ENCODE data around the gene WDR83. TPM values are rescaled to one million over a fixed set of nuclear protein-coding genes. Genes with fewer than 3 reads are reported as not detected.
"Not testable (repeated sequence)": the region's sequence is repeated elsewhere in the genome, so short reads cannot be mapped to it uniquely, and the experiment has no call there.

Gene WDR83
- total RNA-seq, 2 experiments from 2014 or later: 17.1 to 17.8 TPM

GRCh38 chr19:12675940-12676339 lies 9.3 kb downstream of the WDR83 start:
- no peak for DNase-seq
- H3K4me1 Mint-ChIP-seq (ENCODE audit: low read depth): peaks cover 24% of the 10 kb centered on the region
- H3K9me3 Mint-ChIP-seq: no peaks in the 10 kb centered on the region
- peaks cover 46% of the 10 kb centered on the region for H3K36me3 Mint-ChIP-seq
- no peak overlapping the region for H3K4me3 Mint-ChIP-seq
- H3K27me3 Mint-ChIP-seq: no peaks in the 10 kb centered on the region
- H3K27ac Mint-ChIP-seq: no peak overlapping the region
- intact Hi-C loops (cut with micrococcal nuclease): loop anchor here (1.0 kb wide), 1 partner anchor 81 kb away; no protein-coding TSS in a partner anchor
- POLR2A ChIA-PET: interaction anchor here (1.2 kb wide), 1 partner anchor 10 kb away, joined by 6 read pairs; the partner anchor contains the start of genes MAN2B1 and WDR83
- CTCF ChIA-PET: interaction anchor here (0.6 to 2.4 kb wide), 10 partner anchors 10 to 172 kb away, joined by 3 to 12 read pairs (median 6); partner anchors contain the start of genes FBXW9, MAN2B1 and WDR83

GRCh38 chr19:12676384-12676792 lies 9.8 kb downstream of the WDR83 start:
- Mint-ChIP-seq H3K9me3 (no peaks in the 10 kb centered on the region), H3K27me3 (no peaks in the 10 kb centered on the region), H3K4me1 (ENCODE audit: low read depth) (peaks cover 26% of the 10 kb centered on the region), H3K36me3 (peaks cover 49% of the 10 kb centered on the region), H3K4me3 (no peak overlapping the region), H3K27ac (no peak overlapping the region)
- peak; percentile 90 for DNase-seq
- ChIA-PET CTCF (interaction anchor here (0.6 to 2.4 kb wide), 10 partner anchors 10 to 171 kb away, joined by 3 to 12 read pairs (median 6); partner anchors contain the start of genes FBXW9, MAN2B1, WDR83 and ZNF490), POLR2A (interaction anchor here (1.2 kb wide), 1 partner anchor 10 kb away, joined by 6 read pairs; the partner anchor contains the start of genes MAN2B1 and WDR83)
- intact Hi-C loops (cut with micrococcal nuclease): loop anchor here (1.0 kb wide), 1 partner anchor 81 kb away; no protein-coding TSS in a partner anchor

DNA sequence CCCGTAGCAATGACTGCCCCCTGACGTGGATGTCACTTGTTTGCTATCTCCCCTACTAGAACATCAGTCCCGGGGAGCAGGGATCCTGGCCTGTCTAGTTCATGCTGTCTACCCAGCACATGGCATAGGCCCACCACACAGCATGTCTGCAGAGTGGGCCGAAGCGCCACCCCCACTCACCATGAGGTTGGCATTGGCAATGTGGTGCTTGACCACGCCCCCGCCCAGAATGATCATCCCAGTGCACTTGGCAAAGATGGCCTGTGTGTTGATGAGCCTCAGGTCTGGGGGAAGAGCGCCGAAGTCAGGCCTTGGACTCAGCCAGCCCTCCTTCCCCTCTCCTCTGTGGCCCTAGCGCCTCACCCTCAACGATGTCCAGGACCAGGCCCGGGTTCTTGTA lies 10.3 kb downstream of the WDR83 start:
- intact Hi-C loops (cut with micrococcal nuclease): loop anchor here (1.0 kb wide), 1 partner anchor 80 kb away; no protein-coding TSS in a partner anchor
- no peak overlapping the region for H3K27ac Mint-ChIP-seq
- DNase-seq: no peak
- H3K4me3 Mint-ChIP-seq: no peak overlapping the region
- no peaks in the 10 kb centered on the region for H3K27me3 Mint-ChIP-seq
- POLR2A ChIA-PET: interaction anchor here (1.2 kb wide), 1 partner anchor 11 kb away, joined by 6 read pairs; the partner anchor contains the start of genes MAN2B1 and WDR83
- H3K36me3 Mint-ChIP-seq: peaks cover 48% of the 10 kb centered on the region
- H3K4me1 Mint-ChIP-seq (ENCODE audit: low read depth): peaks cover 24% of the 10 kb centered on the region
- CTCF ChIA-PET: interaction anchor here (0.6 to 2.4 kb wide), 12 partner anchors 9 to 1668 kb away, joined by 3 to 12 read pairs (median 4); partner anchors contain the start of genes FBXW9, MAN2B1, WDR83 and ZNF490
- H3K9me3 Mint-ChIP-seq: no peaks in the 10 kb centered on the region

GRCh38 chr19:12678039-12678438 lies 11.4 kb downstream of the WDR83 start:
- DNase-seq; intact Hi-C loops (cut with micrococcal nuclease); H3K27me3 Mint-ChIP-seq; H3K4me3 Mint-ChIP-seq; H3K27ac Mint-ChIP-seq; H3K9me3 Mint-ChIP-seq: not testable (repeated sequence)
- POLR2A ChIA-PET: interaction anchor here (2.1 kb wide), 1 partner anchor 12 kb away, joined by 6 read pairs; the partner anchor contains the start of genes MAN2B1 and WDR83
- peaks cover 23% of the 10 kb centered on the region for H3K4me1 Mint-ChIP-seq (ENCODE audit: low read depth)
- CTCF ChIA-PET: interaction anchor here (0.6 to 2.4 kb wide), 6 partner anchors 8 to 170 kb away, joined by 3 to 9 read pairs (median 3); partner anchors contain the start of gene FBXW9
- peaks cover 41% of the 10 kb centered on the region for H3K36me3 Mint-ChIP-seq

- Mint-ChIP-seq H3K27me3 (no peaks in the 10 kb centered on the region), H3K4me3 (peak overlapping the region; percentile 95), H3K27ac (peak overlapping the region; percentile 38), H3K9me3 (no peaks in the 10 kb centered on the region), H3K36me3 (peaks cover 29% of the 10 kb centered on the region), H3K4me1 (ENCODE audit: low read depth) (peaks cover 23% of the 10 kb centered on the region)
- POLR2A ChIA-PET: no interaction called here
- DNase-seq: no peak
- CTCF ChIA-PET: no interaction called here
- intact Hi-C loops (cut with micrococcal nuclease): loop anchor here (5.0 kb wide), 1 partner anchor 42 kb away; the partner anchor contains the start of gene TNPO2
These were observed 13.4 kb downstream of the WDR83 start for GRCh38 chr19:12680034-12680433.

GRCh38 chr19:12681074-12681987 lies 14.7 kb downstream of the WDR83 start, which contains the start of gene DHPS:
DHPS (minus strand) TSS chr19:12681880; CDS start chr19:12681766, 114 bp downstream.
- intact Hi-C loops (cut with micrococcal nuclease): loop anchor here (1.0 to 5.0 kb wide), 5 partner anchors 12 to 130 kb away; partner anchors contain the start of genes FBXW9, TNPO2, ZNF490 and ZNF564
- Mint-ChIP-seq H3K9me3 (no peaks in the 10 kb centered on the region), H3K4me1 (ENCODE audit: low read depth) (peaks cover 22% of the 10 kb centered on the region), H3K36me3 (peaks cover 23% of the 10 kb centered on the region), H3K4me3 (peak within 1 kb of the TSS; percentile 95), H3K27me3 (no peaks in the 10 kb centered on the region), H3K27ac (peak within 1 kb of the TSS; percentile 94)
- CTCF ChIA-PET: interaction anchor here (0.7 to 1.9 kb wide), 6 partner anchors 10 to 117 kb away, joined by 3 to 9 read pairs (median 4); no protein-coding TSS in a partner anchor
- POLR2A ChIA-PET: interaction anchor here (0.6 to 2.5 kb wide), 8 partner anchors 9 to 252 kb away, joined by 3 to 12 read pairs (median 4); partner anchors contain the start of genes FARSA, FBXW9, MAN2B1 and TNPO2
- DNase-seq: peak; percentile 95

DNA sequence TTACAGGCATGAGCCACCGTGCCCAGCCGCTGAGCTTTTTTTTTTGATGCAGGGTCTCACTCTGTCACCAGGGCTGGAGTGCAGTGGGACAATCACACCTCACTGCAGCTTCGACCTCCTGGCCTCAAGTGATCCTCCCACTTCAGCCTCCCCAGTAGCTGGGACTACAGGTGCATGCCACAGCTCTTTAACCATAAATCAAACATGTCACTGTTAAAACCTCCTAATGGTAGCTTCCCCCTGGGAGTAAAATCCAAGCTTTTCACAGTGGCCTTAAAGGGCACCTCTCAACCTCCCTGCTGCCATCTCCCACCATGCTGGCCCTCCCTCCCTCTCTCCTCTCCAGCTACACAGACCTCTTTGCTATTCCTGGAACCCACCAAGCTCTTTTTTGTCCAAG lies 19.2 kb downstream of the WDR83 start:
- Mint-ChIP-seq H3K4me3 (no peak overlapping the region), H3K9me3 (no peaks in the 10 kb centered on the region)

DNA sequence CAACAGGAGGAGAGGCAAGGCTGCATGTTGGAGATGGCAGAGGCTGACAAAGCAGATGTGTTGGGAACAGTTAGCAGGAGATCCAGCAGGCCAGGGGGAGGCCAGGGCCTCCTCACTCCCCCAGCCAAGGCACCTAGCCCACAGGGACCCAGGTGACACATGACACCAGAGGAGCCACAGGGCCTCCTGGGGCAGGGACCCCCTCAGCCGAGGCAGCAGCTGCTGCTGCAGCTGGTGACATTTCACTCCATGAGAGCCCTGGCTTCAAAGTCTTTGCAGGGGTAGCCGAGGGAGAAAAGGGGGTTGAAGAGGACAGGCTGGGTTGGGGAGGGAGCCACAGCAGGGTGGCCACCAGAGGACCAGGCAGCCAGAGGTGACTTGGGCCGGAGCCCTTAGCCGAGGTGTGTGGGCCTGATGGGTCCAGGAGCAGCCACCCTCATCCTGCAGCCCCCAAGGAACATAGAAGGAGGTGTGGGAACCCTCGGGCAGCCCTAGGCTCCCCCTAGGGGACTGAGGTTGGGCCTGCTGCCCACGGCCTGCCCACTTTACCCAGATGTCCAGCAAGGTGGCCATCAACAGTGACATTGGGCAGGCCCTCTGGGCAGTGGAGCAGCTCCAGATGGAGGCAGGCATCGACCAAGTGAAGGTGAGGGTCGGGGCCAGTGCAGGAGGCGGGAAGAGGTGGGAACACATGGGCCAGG lies 21.0 kb downstream of the WDR83 start, which contains the start of gene GNG14:
GNG14 (plus strand) TSS at position 503 of the 701 bp plus-strand sequence; CDS start at position 554, 51 bp downstream.
- Mint-ChIP-seq H3K36me3 (no peaks in the 10 kb centered on the region), H3K9me3 (no peaks in the 10 kb centered on the region), H3K27me3 (no peaks in the 10 kb centered on the region), H3K4me3 (no peak within 1 kb of the TSS), H3K4me1 (ENCODE audit: low read depth) (peaks cover 2% of the 10 kb centered on the region), H3K27ac (no peak within 1 kb of the TSS)
- DNase-seq: no peak
- ChIA-PET POLR2A (no interaction called here), CTCF (interaction anchor here (0.6 kb wide), 1 partner anchor 74 kb away, joined by 3 read pairs; no protein-coding TSS in a partner anchor)
- intact Hi-C loops (cut with micrococcal nuclease): no loop called here

More for the DNA sequence above, 19.2 kb downstream of the WDR83 start:
- ChIA-PET POLR2A (no interaction called here), CTCF (interaction anchor here (0.6 to 1.4 kb wide), 7 partner anchors 8 to 139 kb away, joined by 3 to 7 read pairs (median 3); partner anchors contain the start of gene FBXW9)
- Mint-ChIP-seq H3K27ac (no peak overlapping the region), H3K36me3 (peaks cover 4% of the 10 kb centered on the region), H3K4me1 (ENCODE audit: low read depth) (peaks cover 5% of the 10 kb centered on the region), H3K27me3 (no peaks in the 10 kb centered on the region)
- no peak for DNase-seq
- intact Hi-C loops (cut with micrococcal nuclease): no loop called here

DNA sequence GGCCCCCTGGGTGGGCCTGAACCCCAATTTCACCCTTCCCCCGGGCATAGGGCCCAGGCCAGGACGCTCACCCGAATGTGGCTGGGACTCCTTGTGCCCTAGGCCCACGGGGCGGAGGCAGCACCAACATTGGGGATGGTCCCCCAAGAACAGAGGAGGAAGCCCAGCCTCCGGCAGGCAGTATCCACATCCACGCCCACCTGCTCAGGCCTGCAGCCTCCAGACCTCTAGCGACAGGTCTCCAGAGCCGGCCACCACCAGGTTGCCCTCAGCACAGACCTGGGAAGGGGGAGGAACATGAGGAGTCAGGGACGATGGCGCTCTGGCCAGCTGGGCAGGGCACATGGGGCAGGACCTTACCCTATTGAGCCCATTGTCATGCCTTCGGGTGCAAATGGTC lies 22.4 kb downstream of the WDR83 start:
- H3K27me3 Mint-ChIP-seq: no peaks in the 10 kb centered on the region
- intact Hi-C loops (cut with micrococcal nuclease): no loop called here
- CTCF ChIA-PET: no interaction called here
- H3K9me3 Mint-ChIP-seq: no peaks in the 10 kb centered on the region
- POLR2A ChIA-PET: no interaction called here
- no peaks in the 10 kb centered on the region for H3K4me1 Mint-ChIP-seq (ENCODE audit: low read depth)
- no peak overlapping the region for H3K27ac Mint-ChIP-seq
- no peak overlapping the region for H3K4me3 Mint-ChIP-seq
- DNase-seq: no peak
- H3K36me3 Mint-ChIP-seq: no peaks in the 10 kb centered on the region

DNA sequence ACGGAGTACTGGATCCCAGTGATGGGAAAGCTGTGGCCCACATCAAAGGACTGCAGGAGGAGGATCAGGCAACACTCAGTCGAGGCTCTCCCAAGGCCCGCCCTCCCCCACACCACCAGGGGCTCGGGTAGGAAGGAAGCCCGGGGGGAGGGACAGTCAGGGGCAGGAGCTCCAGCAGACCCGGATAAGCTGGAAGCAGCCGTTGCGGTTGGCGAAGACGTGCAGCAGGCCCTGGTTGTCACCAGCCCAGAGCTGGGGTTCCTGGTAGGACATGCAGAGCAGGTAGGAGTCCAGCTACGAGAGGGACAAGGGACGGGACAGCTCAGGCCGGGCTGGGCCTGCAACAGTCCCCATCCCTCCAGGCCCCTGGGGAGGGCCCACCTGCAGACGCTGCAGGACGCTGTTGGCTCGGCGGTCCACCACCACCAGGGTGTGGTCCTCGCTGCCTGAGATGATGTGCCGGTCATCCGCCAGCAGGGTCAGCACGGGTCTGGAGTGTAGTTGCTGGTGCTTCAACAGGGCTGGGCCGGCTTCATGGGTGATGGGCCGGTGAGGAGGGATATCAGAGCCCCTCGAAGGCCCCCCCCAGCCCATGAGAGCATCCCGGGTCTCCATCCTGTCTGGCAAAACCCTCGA lies 23.1 kb downstream of the WDR83 start:
- ChIA-PET CTCF (interaction anchor here (0.7 kb wide), 1 partner anchor 14 kb away, joined by 3 read pairs; no protein-coding TSS in a partner anchor), POLR2A (no interaction called here)
- intact Hi-C loops (cut with micrococcal nuclease): no loop called here

GRCh38 chr19:12692960-12693359 lies 26.4 kb downstream of the WDR83 start:
- POLR2A ChIA-PET: no interaction called here
- no peak overlapping the region for H3K27ac Mint-ChIP-seq

More for the DNA sequence above, 23.1 kb downstream of the WDR83 start:
- no peaks in the 10 kb centered on the region for H3K4me1 Mint-ChIP-seq (ENCODE audit: low read depth)
- H3K27ac Mint-ChIP-seq: no peak overlapping the region
- DNase-seq: no peak
- no peaks in the 10 kb centered on the region for H3K36me3 Mint-ChIP-seq
- no peaks in the 10 kb centered on the region for H3K27me3 Mint-ChIP-seq
- H3K4me3 Mint-ChIP-seq: no peak overlapping the region
- no peaks in the 10 kb centered on the region for H3K9me3 Mint-ChIP-seq

More at GRCh38 chr19:12692960-12693359, 26.4 kb downstream of the WDR83 start:
- Mint-ChIP-seq H3K36me3 (peaks cover 2% of the 10 kb centered on the region), H3K27me3 (no peaks in the 10 kb centered on the region), H3K4me3 (no peak overlapping the region), H3K9me3 (no peaks in the 10 kb centered on the region), H3K4me1 (ENCODE audit: low read depth) (peaks cover 11% of the 10 kb centered on the region)
- intact Hi-C loops (cut with micrococcal nuclease): no loop called here
- DNase-seq: no peak
- CTCF ChIA-PET: interaction anchor here (0.7 kb wide), 1 partner anchor 15 kb away, joined by 3 read pairs; no protein-coding TSS in a partner anchor
